GM10847 (cell line): ENCODE results near the gene ZNF860.

ENCODE experiments used
- POLR2A ChIP-seq: IDR thresholded peaks from 2 replicates; pipeline ENCODE4 v1.6.1; 2011; ENCODE audit not compliant: insufficient read length; ENCODE audit errors: extremely low read depth

The ZNF860 gene

DNA sequence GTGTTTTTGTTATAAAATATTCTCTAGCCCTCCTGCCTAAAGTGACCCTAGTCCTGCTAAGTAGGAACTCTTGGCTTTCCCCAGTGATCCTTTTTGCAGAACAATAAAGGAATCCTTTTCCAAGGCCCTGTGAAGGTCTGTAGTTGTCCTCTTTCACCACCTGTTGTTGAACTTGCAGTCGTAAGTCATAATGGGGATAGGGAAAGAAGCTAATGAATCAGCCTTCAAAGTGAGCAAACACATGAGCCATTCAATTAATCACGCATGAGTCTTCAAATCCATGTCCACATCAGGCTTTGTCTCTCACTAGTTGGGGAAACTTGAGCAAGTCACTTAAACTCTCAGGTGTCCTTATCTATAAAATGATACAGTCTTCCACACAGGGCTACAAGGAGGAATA is 27.6 kb downstream of the ZNF860 start:
- TF ChIP-seq POLR2A = no peak

DNA sequence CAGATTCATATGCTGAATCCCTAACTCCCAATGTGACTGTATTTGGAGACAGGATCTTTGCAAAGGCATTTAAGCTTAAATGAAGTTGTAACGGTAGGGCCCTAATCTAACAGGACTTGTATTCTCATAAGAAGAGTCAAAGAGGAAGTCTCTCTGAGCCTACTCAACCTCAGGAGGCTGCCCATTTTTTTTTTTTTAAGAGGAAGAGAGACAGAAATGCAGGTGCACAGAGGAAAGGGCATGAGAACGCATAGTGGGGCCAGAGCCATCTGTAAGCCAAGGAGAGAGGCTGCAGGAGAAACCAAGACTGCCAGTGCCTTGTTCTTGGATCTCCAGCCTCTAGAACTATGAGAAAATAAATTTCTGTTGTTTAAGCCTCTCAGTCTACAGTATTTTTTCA is 28.4 kb downstream of the ZNF860 start:
- TF ChIP-seq POLR2A = no peak

DNA sequence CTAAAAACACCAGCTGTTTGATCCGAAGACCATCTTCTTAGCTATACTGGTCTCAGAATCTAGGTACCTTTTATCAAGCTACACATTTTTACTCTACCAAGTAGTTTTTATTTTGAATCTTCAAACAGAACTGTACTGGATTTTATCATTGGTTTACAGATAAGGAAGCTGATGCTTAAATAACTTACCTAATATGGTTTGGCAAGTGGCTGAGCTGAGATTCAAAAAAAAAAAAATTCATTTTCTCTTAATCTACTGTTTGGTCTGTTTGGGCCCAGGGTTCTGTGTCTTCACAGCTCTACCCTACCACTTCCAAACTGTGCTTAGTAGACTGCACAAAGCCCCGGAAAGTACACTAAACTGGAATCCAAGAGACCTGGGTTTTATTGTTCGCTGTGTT is 35.7 kb downstream of the ZNF860 start:
- no peak for TF ChIP-seq POLR2A

DNA sequence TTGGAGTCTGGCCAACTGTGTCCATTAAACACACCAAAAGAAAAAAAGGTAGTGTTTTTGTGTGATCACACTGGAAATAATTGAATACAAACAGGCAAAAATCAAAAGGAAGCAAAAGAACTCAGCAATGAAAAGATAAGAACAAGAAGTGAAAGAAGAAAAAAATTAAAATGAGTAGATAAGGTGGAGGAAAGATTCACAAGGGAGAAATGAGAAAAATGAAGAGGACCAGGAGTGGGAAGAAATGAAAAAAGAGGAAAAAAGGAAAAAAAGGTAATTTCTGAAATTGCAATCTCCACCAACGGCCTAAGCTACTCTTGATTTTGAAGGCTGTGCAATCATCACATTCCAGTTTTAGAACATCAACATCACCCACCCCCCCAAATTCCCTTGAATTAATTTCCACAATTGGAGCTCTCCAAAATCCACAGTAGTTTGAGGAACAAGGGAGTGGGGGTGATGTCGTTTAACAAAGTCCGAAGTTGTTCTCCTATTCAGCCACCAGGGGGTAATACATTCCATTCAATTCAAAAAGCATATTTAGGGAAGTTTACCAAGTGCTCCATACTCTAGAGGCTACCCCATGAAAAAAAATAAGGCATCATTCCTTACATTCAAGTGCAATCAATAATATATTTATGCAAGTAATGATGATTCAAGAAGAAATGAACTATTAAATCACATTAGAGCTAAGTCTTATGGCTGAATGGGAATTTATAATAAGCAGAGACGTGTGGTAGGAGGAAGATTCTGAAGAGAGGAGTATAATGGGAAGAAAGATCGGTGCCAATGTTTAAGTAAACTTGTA is 37.4 kb downstream of the ZNF860 start:
- no peak for TF ChIP-seq POLR2A

GRCh38 chr3:32021155-32021554 is 39.6 kb downstream of the ZNF860 start:
- no peak for TF ChIP-seq POLR2A

DNA sequence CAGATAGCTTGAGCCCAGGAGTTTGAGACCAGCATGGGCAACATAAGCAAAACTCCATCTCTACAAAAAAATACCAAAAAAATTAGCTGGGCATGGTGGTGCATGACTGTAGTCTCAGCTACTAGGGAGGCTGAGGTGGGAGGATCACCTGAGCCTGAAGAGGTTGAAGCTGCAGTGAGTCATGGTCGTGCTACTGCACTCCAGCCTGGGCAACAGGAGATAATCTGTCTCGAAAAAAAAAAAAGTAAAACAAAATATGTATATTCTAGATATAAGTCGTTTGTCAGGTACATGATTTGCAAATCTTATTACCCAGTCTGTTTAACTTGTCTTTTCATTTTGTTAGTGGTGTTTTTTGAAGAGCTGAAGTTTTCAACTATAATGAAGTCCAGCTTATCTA is 40.2 kb downstream of the ZNF860 start:
- TF ChIP-seq POLR2A = no peak

DNA sequence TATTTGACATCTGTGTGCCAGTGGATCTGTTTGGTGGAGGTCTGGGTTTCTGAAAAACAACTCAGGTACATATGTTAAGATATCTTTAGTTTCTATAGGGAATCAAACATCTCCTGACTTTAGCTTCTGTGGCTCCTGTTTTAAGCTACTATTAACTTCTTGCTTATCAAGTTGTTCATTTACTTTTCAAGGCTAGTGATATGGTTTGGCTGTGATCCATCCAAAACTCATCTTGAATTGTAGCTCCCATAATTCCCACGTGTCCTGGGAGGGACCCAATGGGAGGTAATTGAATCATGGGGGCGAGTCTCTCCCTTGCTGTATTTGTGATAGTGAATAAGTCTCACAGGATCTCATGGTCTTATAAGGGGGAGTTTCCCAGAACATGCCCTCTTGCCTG is 41.4 kb downstream of the ZNF860 start:
- TF ChIP-seq POLR2A = no peak

DNA sequence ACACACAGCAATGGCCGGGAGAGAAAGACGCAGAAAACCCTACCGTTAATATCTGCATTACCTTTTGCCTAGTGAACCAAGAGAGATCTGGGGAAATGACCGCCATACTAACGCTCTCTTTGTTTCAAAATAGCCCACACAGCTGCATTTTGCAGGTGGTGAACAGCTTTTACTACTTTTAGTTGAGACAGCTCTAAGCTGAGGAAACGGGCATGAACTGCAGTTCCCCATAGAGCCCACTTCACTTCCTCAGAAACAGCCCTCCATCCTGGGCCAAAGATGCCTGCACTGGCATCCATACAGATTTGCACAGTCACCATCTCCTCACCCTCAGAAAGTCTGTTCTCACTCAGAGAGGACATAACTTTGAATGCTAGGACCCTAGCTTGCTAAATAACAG is 45.0 kb downstream of the ZNF860 start:
- no peak for TF ChIP-seq POLR2A

DNA sequence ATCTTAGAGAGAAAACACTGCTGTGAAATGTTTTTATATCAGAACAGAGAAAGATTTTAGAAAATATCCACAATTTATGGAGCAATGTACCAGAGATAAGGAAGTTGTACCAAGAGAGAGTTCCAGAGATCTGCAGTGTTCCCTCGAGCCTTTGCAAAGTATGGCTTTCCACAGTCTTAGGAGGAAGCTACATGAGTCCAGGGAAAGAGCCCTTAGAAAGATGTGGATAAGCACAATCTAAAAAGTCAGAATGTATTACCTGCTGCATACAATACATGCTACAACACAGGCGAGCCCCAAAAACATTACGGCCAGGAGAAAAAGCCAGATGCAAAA is 56.4 kb downstream of the ZNF860 start:
- no peak for TF ChIP-seq POLR2A

DNA sequence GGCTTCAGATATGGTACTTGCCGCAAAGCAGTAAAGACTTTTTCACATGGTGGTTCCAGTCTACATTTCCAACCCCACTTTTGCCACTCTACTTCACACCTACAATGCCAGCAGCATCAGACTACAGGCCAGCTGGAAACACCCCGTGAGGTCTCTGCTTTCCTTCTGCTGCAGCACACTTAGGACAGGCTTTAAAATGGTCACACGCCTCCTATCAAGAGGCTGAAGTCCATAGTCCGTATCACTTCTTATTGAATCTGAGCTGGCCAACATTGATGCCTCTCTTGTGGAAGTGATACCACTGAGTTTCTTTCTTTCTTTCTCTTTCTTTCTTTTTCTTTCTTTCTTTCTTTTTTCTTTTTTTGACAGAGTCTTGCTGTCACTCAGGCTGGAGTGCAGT is 59.8 kb downstream of the ZNF860 start:
- TF ChIP-seq POLR2A = no peak
